H1 (cell line): ENCODE results near the gene RANBP3L. TPM values are rescaled to one million over a fixed set of nuclear protein-coding genes. Genes with fewer than 3 reads are reported as not detected.

Experiments
- CTCF ChIA-PET: fragments of 300-600 bp; sonication (Branson Sonifier 250); formaldehyde crosslinking; loops from one replicate; lab custom pipeline; 2021; ENCODE audit not compliant: partially characterized antibody; lab: Charles Lee
- POLR2A ChIA-PET: fragments of 300-600 bp; sonication (Branson Sonifier 250); formaldehyde crosslinking; loops from one replicate; lab custom pipeline; 2021; ENCODE audit warnings: inconsistent platforms; ENCODE audit not compliant: partially characterized antibody; lab: Charles Lee
- DNase-seq, 2 experiments: peaks; one replicate each; pipeline versions ENCODE4 v3.0.0 to v3.0.0-alpha.2; 2010 to 2022; ENCODE audit warnings: low spot score in 2 of 2, low read depth in 1 of 2, mixed read lengths in 1 of 2
- FAIRE-seq: peaks from 2 replicates; lab custom pipeline; 2011; peaks lifted over from hg19 to GRCh38; lab: Jason Lieb, UNC
- H2AFZ ChIP-seq: 2 replicates; pipeline ENCODE4 v1.8.1; 2012; ENCODE audit warnings: low read length, inconsistent platforms
- H2AK5ac ChIP-seq: 2 replicates; pipeline ENCODE4 v1.6.1; 2013; ENCODE audit warnings: low read depth, low read length
- H2BK120ac ChIP-seq: replicated peaks from 2 replicates; pipeline ENCODE3; 2013; ENCODE audit warnings: low read depth, low read length, inconsistent platforms
- H2BK12ac ChIP-seq: 2 replicates; pipeline ENCODE4 v1.6.1; 2013; ENCODE audit warnings: low read depth, low read length
- H2BK15ac ChIP-seq: 2 replicates; pipeline ENCODE4 v1.6.1; 2013; ENCODE audit warnings: low read length
- H2BK20ac ChIP-seq: 2 replicates; pipeline ENCODE4 v1.6.1; 2013; ENCODE audit warnings: low read length
- H2BK5ac ChIP-seq: 2 replicates; pipeline ENCODE4 v1.6.1; 2013; ENCODE audit warnings: low read depth, low read length
- H3K14ac ChIP-seq: 2 replicates; pipeline ENCODE4 v1.6.1; 2013; ENCODE audit warnings: inconsistent platforms; ENCODE audit not compliant: insufficient read length
- H3K18ac ChIP-seq: 2 replicates; pipeline ENCODE4 v1.6.1; 2013; ENCODE audit warnings: low read length; ENCODE audit errors: extremely low read depth
- H3K23ac ChIP-seq: 2 replicates; pipeline ENCODE4 v1.6.1; 2013; ENCODE audit warnings: inconsistent platforms; ENCODE audit not compliant: insufficient read length
- H3K23me2 ChIP-seq: 2 replicates; pipeline ENCODE4 v1.6.1; 2013; ENCODE audit warnings: low read depth, low read length
- H3K27ac ChIP-seq: 2 replicates; pipeline ENCODE4 v1.6.1; 2011; ENCODE audit warnings: low read depth, low read length, inconsistent platforms
- H3K27me3 ChIP-seq, 4 experiments: replicated peaks in 1 of 4; 1 replicate in 1 of 4; 2 replicates in 3 of 4; pipeline versions ENCODE4 v1.6.1 to v1.8.1; 2011 to 2013; ENCODE audit warnings: low read length in 3 of 4, mild to moderate bottlenecking in 3 of 4, inconsistent platforms in 2 of 4, mixed read lengths in 2 of 4, moderate library complexity in 1 of 4; ENCODE audit not compliant: control insufficient read depth in 3 of 4, insufficient read depth in 3 of 4; ENCODE audit errors: extremely low read depth in 1 of 4
- H3K36me3 ChIP-seq, 4 experiments: 2 replicates each; pipeline versions ENCODE4 v1.6.1 to v1.8.1; 2011 to 2013; ENCODE audit warnings: mild to moderate bottlenecking in 4 of 4, low read length in 3 of 4, moderate library complexity in 2 of 4, control low read depth in 1 of 4, inconsistent platforms in 1 of 4; ENCODE audit not compliant: insufficient read depth in 4 of 4, control insufficient read depth in 2 of 4
- H3K4ac ChIP-seq: replicated peaks from 2 replicates; pipeline ENCODE3; 2013; ENCODE audit warnings: low read length, low read depth, mixed read lengths, inconsistent platforms; ENCODE audit not compliant: insufficient read length
- H3K4me1 ChIP-seq, 4 experiments: replicated peaks in 1 of 4; 1 replicate in 1 of 4; 2 replicates in 3 of 4; pipeline versions ENCODE4 v1.6.1 to v1.8.1; 2011 to 2013; ENCODE audit warnings: low read length in 3 of 4, inconsistent platforms in 2 of 4, mixed read lengths in 1 of 4; ENCODE audit not compliant: insufficient read depth in 4 of 4, control insufficient read depth in 3 of 4
- H3K4me2 ChIP-seq, 2 experiments: 2 replicates each; pipeline versions ENCODE4 v1.6.1 to v1.8.1; 2011 to 2013; ENCODE audit warnings: low read depth in 2 of 2, low read length in 2 of 2, control low read depth in 1 of 2, inconsistent platforms in 1 of 2, mild to moderate bottlenecking in 1 of 2; ENCODE audit not compliant: insufficient read depth in 1 of 2
- H3K4me3 ChIP-seq, 4 experiments: fragments of 200-600, 300-600 bp in 1 of 4; sonication (generic), shearing (Covaris generic), sonication (Bioruptor Twin) in 1 of 4; 2 replicates each; pipeline versions ENCODE4 v1.5.1 to v1.8.1; 2011 to 2016; ENCODE audit warnings: low read length in 4 of 4, low read depth in 3 of 4, control low read depth in 2 of 4, inconsistent platforms in 2 of 4, mild to moderate bottlenecking in 2 of 4, mixed read lengths in 1 of 4, moderate library complexity in 1 of 4; ENCODE audit not compliant: insufficient read depth in 2 of 4; ENCODE audit errors: extremely low read depth in 1 of 4
- H3K56ac ChIP-seq: replicated peaks from 2 replicates; pipeline ENCODE3; 2013; ENCODE audit warnings: low read depth, mild to moderate bottlenecking, mixed read lengths, low read length, inconsistent platforms; ENCODE audit not compliant: insufficient read length
- H3K79me1 ChIP-seq: 2 replicates; pipeline ENCODE4 v1.6.1; 2013; ENCODE audit warnings: low read depth, low read length, control low read depth
- H3K79me2 ChIP-seq, 2 experiments: 2 replicates each; pipeline versions ENCODE4 v1.6.1 to v1.8.1; 2012 to 2013; ENCODE audit warnings: low read length in 2 of 2, mild to moderate bottlenecking in 2 of 2, inconsistent platforms in 1 of 2; ENCODE audit not compliant: insufficient read depth in 2 of 2, control insufficient read depth in 1 of 2
- H3K9ac ChIP-seq, 4 experiments: replicated peaks in 1 of 4; 1 replicate in 1 of 4; 2 replicates in 3 of 4; pipeline versions ENCODE4 v1.6.1 to v1.8.1; 2011 to 2013; ENCODE audit warnings: low read depth in 3 of 4, low read length in 3 of 4, control low read depth in 2 of 4, mild to moderate bottlenecking in 2 of 4, moderate library complexity in 2 of 4, inconsistent platforms in 1 of 4; ENCODE audit errors: extremely low read depth in 1 of 4
- H3K9me3 ChIP-seq, 2 experiments: 2 replicates each; pipeline versions ENCODE4 v1.6.1 to v1.8.1; 2012 to 2013; ENCODE audit warnings: mild to moderate bottlenecking in 2 of 2, moderate library complexity in 2 of 2, control low read depth in 1 of 2, inconsistent platforms in 1 of 2, low read depth in 1 of 2, low read length in 1 of 2, mixed read lengths in 1 of 2; ENCODE audit not compliant: insufficient read depth in 2 of 2
- H4K20me1 ChIP-seq, 2 experiments: replicated peaks in 1 of 2; 2 replicates each; pipeline versions ENCODE3 to v1.8.1; 2011 to 2013; ENCODE audit warnings: inconsistent platforms in 2 of 2, low read length in 2 of 2, mild to moderate bottlenecking in 1 of 2; ENCODE audit not compliant: insufficient read depth in 2 of 2, control insufficient read depth in 1 of 2
- H4K5ac ChIP-seq: 2 replicates; pipeline ENCODE4 v1.6.1; 2013; ENCODE audit warnings: low read length, low read depth, mixed read lengths, inconsistent platforms; ENCODE audit not compliant: insufficient read length
- H4K8ac ChIP-seq: 2 replicates; pipeline ENCODE4 v1.8.0; 2013; ENCODE audit warnings: mild to moderate bottlenecking, moderate library complexity, low read length, inconsistent platforms; ENCODE audit not compliant: insufficient read depth; ENCODE audit errors: extremely low read depth
- H4K91ac ChIP-seq: replicated peaks from 2 replicates; pipeline ENCODE3; 2013; ENCODE audit warnings: low read length, mixed read lengths, inconsistent platforms; ENCODE audit not compliant: insufficient read length
- SIRT6 ChIP-seq: IDR thresholded peaks from one replicate; pipeline ENCODE4 v1.7.1; 2012; ENCODE audit warnings: low read length, inconsistent platforms
- WGBS, 2 experiments: shearing (Covaris generic) in 1 of 2; methylation state at CpG; one replicate each; pipeline versions ENCODE4 v1.1.6 to v1.1.7; 2013 to 2015; ENCODE audit warnings: low lambda C conversion rate in 2 of 2, mixed read lengths in 2 of 2, inconsistent platforms in 1 of 2, low coverage in 1 of 2, missing lambda C conversion rate in 1 of 2; ENCODE audit not compliant: insufficient replicate concordance in 2 of 2, insufficient coverage in 1 of 2, insufficient read length in 1 of 2; ENCODE audit errors: extremely low coverage in 1 of 2, missing lambda C conversion rate in 1 of 2; 5-methylcytosine and 5-hydroxymethylcytosine counted together
- polyA plus RNA-seq, 7 experiments: library from polyadenylated mRNA; depleted of rRNA in 3 of 7; stranded (reverse) in 5 of 7; unstranded in 2 of 7; fragments of >200 nt in 5 of 7; fragments of 200-250 nt in 2 of 7; gene quantifications; 1 replicate in 5 of 7; 2 replicates in 1 of 7; 4 replicates in 1 of 7; pipeline versions ENCODE4 v1.2.1 to v1.2.3, GENCODE V29; 2011 to 2013; ENCODE audit warnings: missing spikeins in 2 of 7, mixed read lengths in 2 of 7
- total RNA-seq: library from RNA; stranded (reverse); fragmentation: NEBNext Ultra II Directional; extraction: Animal tissue kit (Norgen Biotek cat#: 25700); gene quantifications from 2 replicates; pipeline ENCODE4 v1.2.1, GENCODE V29; 2021

Gene RANBP3L
- total and polyA plus RNA-seq, 2 of the 8 experiments (the other 6 are each of a cell fraction or from before 2014, with no cell fraction given): not detected

- ChIA-PET POLR2A (no interaction called here), CTCF (interaction anchor here (0.6 kb wide), 1 partner anchor 105 kb away, joined by 4 read pairs; no protein-coding TSS in a partner anchor)
- H2BK120ac ChIP-seq: no peak overlapping the region
- H3K4ac ChIP-seq: no peak overlapping the region
- H4K91ac ChIP-seq: no peak overlapping the region
- H2BK20ac ChIP-seq: no peak overlapping the region
- H3K4me2 ChIP-seq: no peak overlapping the region
- H2BK12ac ChIP-seq: no peak overlapping the region
- no peak overlapping the region for H3K9ac ChIP-seq
- H2AFZ ChIP-seq: no peak overlapping the region
- no peaks in the 10 kb centered on the region for H3K27me3 ChIP-seq
- H3K23me2 ChIP-seq: no peaks in the 10 kb centered on the region
- no peaks in the 10 kb centered on the region for H4K20me1 ChIP-seq
- no peak overlapping the region for H3K56ac ChIP-seq
- WGBS, 2 experiments: 89% methylated on average over 2 of the region's 2 CpGs; no CpG with 5 or more reads in 1 of the 2 experiments
- H3K18ac ChIP-seq: no peak overlapping the region
- no peak overlapping the region for H3K4me3 ChIP-seq
- H3K36me3 ChIP-seq: no peaks in the 10 kb centered on the region
- no peaks in the 10 kb centered on the region; a peak in 1 of 7 replicates for H3K4me1 ChIP-seq
- no peak overlapping the region for H3K14ac ChIP-seq
- no peak overlapping the region for H3K27ac ChIP-seq
- H3K79me2 ChIP-seq: no peaks in the 10 kb centered on the region
- H2BK5ac ChIP-seq: no peak overlapping the region
- H3K23ac ChIP-seq: no peak overlapping the region
- no peak overlapping the region for H4K5ac ChIP-seq
- H2BK15ac ChIP-seq: no peak overlapping the region
- H2AK5ac ChIP-seq: no peak overlapping the region
- no peak for DNase-seq
- H4K8ac ChIP-seq: no peak overlapping the region
- H3K9me3 ChIP-seq: no peaks in the 10 kb centered on the region
- no peak for FAIRE-seq
- no peaks in the 10 kb centered on the region for H3K79me1 ChIP-seq
- TF ChIP-seq SIRT6: no peak
Measured at GRCh38 chr5:36344899-36345298, 43.2 kb upstream of the RANBP3L start.
